GM13976 (cell line): ENCODE results near the gene GPS1.

Experiments
- DNase-seq: peaks from one replicate; pipeline ENCODE4 v3.0.0; 2012; ENCODE audit warnings: low spot score
- CTCF ChIP-seq: IDR thresholded peaks from 2 replicates; pipeline ENCODE4 v1.5.1; 2012; ENCODE audit warnings: borderline replicate concordance, mild to moderate bottlenecking; ENCODE audit not compliant: insufficient read depth; ENCODE audit errors: extremely low read depth, missing control alignments, control extremely low read depth
- in situ Hi-C: fragments of 300-500 bp; cut with MboI; formaldehyde crosslinking; loops from one replicate; pipeline ENCODE4 v1.12.0; 2022; ENCODE audit warnings: low sequenced_read_pairs, mixed read lengths, inconsistent platforms; ENCODE audit not compliant: unreplicated experiment

The GPS1 gene

GRCh38 chr17:82096709-82097183 is 45.0 kb downstream of the GPS1 start:
- in situ Hi-C loops = no loop called here
- no peak for TF ChIP-seq CTCF
- no peak for DNase-seq

- no peak for TF ChIP-seq CTCF
- DNase-seq = peak; percentile 66
- in situ Hi-C loops = no loop called here
These were observed 45.7 kb downstream of the GPS1 start for GRCh38 chr17:82097184-82097918.

GRCh38 chr17:82097919-82098168 is 46.1 kb downstream of the GPS1 start:
- DNase-seq = no peak
- in situ Hi-C loops = no loop called here
- no peak for TF ChIP-seq CTCF

- TF ChIP-seq CTCF = peak; percentile 64
- in situ Hi-C loops = no loop called here
- peak; percentile 100 for DNase-seq
These were observed 46.7 kb downstream of the GPS1 start, which contains the start of gene FASN for GRCh38 chr17:82098169-82098938. FASN (minus strand) TSS chr17:82098236; CDS start chr17:82096445, 1,791 bp downstream.

- DNase-seq = no peak
- TF ChIP-seq CTCF = no peak
- in situ Hi-C loops = no loop called here
These were observed 47.5 kb downstream of the GPS1 start for GRCh38 chr17:82098939-82099763.
